ENCODE results near the gene RHOA. TPM values are rescaled to one million over a fixed set of nuclear protein-coding genes. Genes with fewer than 3 reads are reported as not detected.

Gene RHOA
- total and polyA plus RNA-seq, 2 of the 13 experiments (the other 11 are each of a cell fraction or from before 2014, with no cell fraction given), result 131 to 177 TPM

GRCh38 chr3:49359623-49360022 is 52.2 kb downstream of the RHOA start:
- ChIA-PET CTCF (ENCODE audit: low intra/inter-chr PET ratio, low total read pairs) (no interaction called here), POLR2A (interaction anchor here (0.9 to 5.5 kb wide), 9 partner anchors 10 to 70 kb away, joined by 3 to 134 read pairs (median 4); partner anchors contain the start of genes AMT, NICN1, RHOA and TCTA)
- in situ Hi-C loops (cut with HindIII; ENCODE audit: extremely low pct_ligation_motif_present, low pct_unique_long_range_greater_than_20kb), result no loop called here
- ATAC-seq (no peak), DNase-seq (ENCODE audit: low spot score) (no peak), FAIRE-seq (peak; percentile 26)
- intact Hi-C loops (cut with micrococcal nuclease; ENCODE audit: unreplicated experiment), result loop anchor here (5.0 kb wide), 1 partner anchor 53 kb away; the partner anchor contains the start of genes RHOA and TCTA
- BruUV-seq (replicated peaks), result TSS peak; percentile 10
- TF ChIP-seq CHD2 (IDR thresholded peaks at IDR 0.05; ENCODE audit: low read depth, low read length) (no peak), FOSL2 (CRISPR knock-in tag; IDR thresholded peaks at IDR 0.05) (peak; percentile 39; the same call in 1 of the 2 replicates)
- H3K9me3 ChIP-seq (ENCODE audit: low read length), result no peaks in the 10 kb centered on the region
- 0 out of 6 replicates have a peak overlapping the region, but pooled peaks of 1 of the 3 experiments have one; percentile 32 for H3K4me3 ChIP-seq (replicated peaks in 1 of 3; ENCODE audit: insufficient read depth in 1 of 3, low read depth in 2 of 3, low read length in 3 of 3)
- no peak overlapping the region for H3K9ac ChIP-seq (ENCODE audit: insufficient read depth, low read depth, low read length)
- no peaks in the 10 kb centered on the region for H3K27me3 ChIP-seq (ENCODE audit: control insufficient read depth in 1 of 2, insufficient read depth in 2 of 2, low read length in 2 of 2)
- peaks cover 13 to 35% of the 10 kb centered on the region in 2 experiments for H3K36me3 ChIP-seq (replicated peaks in 1 of 2; ENCODE audit: control insufficient read depth in 1 of 2, insufficient read depth in 2 of 2, low read length in 2 of 2)
- no peaks in the 10 kb centered on the region for H4K20me1 ChIP-seq (ENCODE audit: insufficient read depth, low read length)
- H3K79me2 ChIP-seq (ENCODE audit: insufficient read depth, low read length), result peaks cover 14% of the 10 kb centered on the region
- peak overlapping the region; percentile 94 for H3K27ac ChIP-seq (ENCODE audit: extremely low read length, insufficient read depth, low read length)
- H3K4me2 ChIP-seq (ENCODE audit: low read depth, low read length), result peak overlapping the region; percentile 80; the same call in 1 of the 2 replicates
- WGBS (ENCODE audit: low lambda C conversion rate), result 95% methylated on average over 2 of the region's 2 CpGs
- H3K4me1 ChIP-seq (ENCODE audit: insufficient read depth, low read length), result peaks cover 37% of the 10 kb centered on the region
- no peak overlapping the region for H2AFZ ChIP-seq (ENCODE audit: low read length)

- H3K4me3 ChIP-seq (replicated peaks in 1 of 3; ENCODE audit: insufficient read depth in 1 of 3, low read depth in 2 of 3, low read length in 3 of 3), result peak overlapping the region; percentile 32 to 73 (median 45); a peak in 5 of 6 replicates
- peak; percentile 55 for FAIRE-seq
- TF ChIP-seq ZNF3 (CRISPR knock-in tag; IDR thresholded peaks at IDR 0.05) (peak; percentile 95), ZNF639 (CRISPR knock-in tag; conservative IDR thresholded peaks at IDR 0.05) (no peak), GATA4 (IDR thresholded peaks at IDR 0.05; ENCODE audit: borderline replicate concordance, low read depth) (no peak), ZNF350 (CRISPR knock-in tag; IDR thresholded peaks at IDR 0.05; ENCODE audit: borderline replicate concordance, low read depth) (0 out of 2 replicates have a peak, but pooled peaks have one; percentile 14), CCAR2 (optimal IDR thresholded peaks at IDR 0.05; ENCODE audit: low read depth, low read length) (no peak), RAD51 (IDR thresholded peaks at IDR 0.05; ENCODE audit: borderline replicate concordance) (no peak), ZNF451 (CRISPR knock-in tag; IDR thresholded peaks at IDR 0.05) (no peak), ZEB1 (IDR thresholded peaks at IDR 0.05; ENCODE audit: insufficient replicate concordance, low read depth) (peak; percentile 4), ELF4 (CRISPR knock-in tag; IDR thresholded peaks at IDR 0.05; ENCODE audit: borderline replicate concordance) (peak; percentile 70; the same call in 1 of the 2 replicates), ZNF329 (CRISPR knock-in tag; IDR thresholded peaks at IDR 0.05; ENCODE audit: low read depth) (no peak), ZNF557 (CRISPR knock-in tag; IDR thresholded peaks at IDR 0.05) (no peak), ZNF256 (CRISPR knock-in tag; conservative IDR thresholded peaks at IDR 0.05) (no peak), KDM5B (CRISPR knock-in tag; IDR thresholded peaks at IDR 0.05; ENCODE audit: borderline replicate concordance) (no peak), YEATS2 (CRISPR knock-in tag; IDR thresholded peaks at IDR 0.05; ENCODE audit: borderline replicate concordance) (no peak), SMARCC2 (IDR thresholded peaks at IDR 0.05) (no peak)
Measured at GRCh38 chr3:49358884-49359225, 52.9 kb downstream of the RHOA start.

More at GRCh38 chr3:49358884-49359225, 52.9 kb downstream of the RHOA start:
- intact Hi-C loops (cut with micrococcal nuclease; ENCODE audit: unreplicated experiment) (loop anchor here (1.0 to 5.0 kb wide), 2 partner anchors 19 to 53 kb away; partner anchors contain the start of genes RHOA, TCTA and USP4), in situ Hi-C loops (cut with HindIII; ENCODE audit: extremely low pct_ligation_motif_present, low pct_unique_long_range_greater_than_20kb) (no loop called here)
- peak; percentile 59 for ATAC-seq
- Histone ChIP-seq H3K4me1 (ENCODE audit: insufficient read depth, low read length) (peaks cover 37% of the 10 kb centered on the region), H2AFZ (ENCODE audit: low read length) (no peak overlapping the region), H3K4me2 (ENCODE audit: low read depth, low read length) (peak overlapping the region; percentile 80), H3K27ac (ENCODE audit: extremely low read length, insufficient read depth, low read length) (peak overlapping the region; percentile 94), H4K20me1 (ENCODE audit: insufficient read depth, low read length) (no peaks in the 10 kb centered on the region), H3K36me3 (replicated peaks in 1 of 2; ENCODE audit: control insufficient read depth in 1 of 2, insufficient read depth in 2 of 2, low read length in 2 of 2) (peaks cover 12 to 35% of the 10 kb centered on the region in 2 experiments), H3K27me3 (ENCODE audit: control insufficient read depth in 1 of 2, insufficient read depth in 2 of 2, low read length in 2 of 2) (no peaks in the 10 kb centered on the region), H3K9me3 (ENCODE audit: low read length) (no peaks in the 10 kb centered on the region), H3K9ac (ENCODE audit: insufficient read depth, low read depth, low read length) (peak overlapping the region; percentile 80), H3K79me2 (ENCODE audit: insufficient read depth, low read length) (peaks cover 14% of the 10 kb centered on the region)
- POLR2A ChIA-PET, result interaction anchor here (0.6 to 5.5 kb wide), 32 partner anchors 10 to 314 kb away, joined by 3 to 134 read pairs (median 4); partner anchors contain the start of genes AMT, DAG1, KLHDC8B and LAMB2
- CTCF ChIA-PET (ENCODE audit: low intra/inter-chr PET ratio, low total read pairs), result no interaction called here
- DNase-seq (ENCODE audit: low spot score), result peak; percentile 64
- BruUV-seq (replicated peaks), result TSS peak; percentile 90
- 0% methylated on average over 1 of the region's 3 CpGs for WGBS (ENCODE audit: low lambda C conversion rate)
